Lung microvascular endothelial cell (primary cell): Measurements from ENCODE around the gene KIAA2012. TPM values are rescaled to one million over a fixed set of nuclear protein-coding genes. Genes with fewer than 3 reads are reported as not detected.

Experiments used
- DNase-seq, 2 donors: peaks; one replicate each; pipeline versions ENCODE4 v3.0.0 to v3.0.0-alpha.2; 2010; ENCODE audit warnings: low read depth in 2 of 2
- total RNA-seq: library from RNA; depleted of rRNA; stranded (reverse); fragments of >200 nt; gene quantifications from 2 replicates; pipeline ENCODE4 v1.2.1, GENCODE V29; 2014

KIAA2012 gene
- total RNA-seq, 1 donor from 2014 or later: not detected

DNA sequence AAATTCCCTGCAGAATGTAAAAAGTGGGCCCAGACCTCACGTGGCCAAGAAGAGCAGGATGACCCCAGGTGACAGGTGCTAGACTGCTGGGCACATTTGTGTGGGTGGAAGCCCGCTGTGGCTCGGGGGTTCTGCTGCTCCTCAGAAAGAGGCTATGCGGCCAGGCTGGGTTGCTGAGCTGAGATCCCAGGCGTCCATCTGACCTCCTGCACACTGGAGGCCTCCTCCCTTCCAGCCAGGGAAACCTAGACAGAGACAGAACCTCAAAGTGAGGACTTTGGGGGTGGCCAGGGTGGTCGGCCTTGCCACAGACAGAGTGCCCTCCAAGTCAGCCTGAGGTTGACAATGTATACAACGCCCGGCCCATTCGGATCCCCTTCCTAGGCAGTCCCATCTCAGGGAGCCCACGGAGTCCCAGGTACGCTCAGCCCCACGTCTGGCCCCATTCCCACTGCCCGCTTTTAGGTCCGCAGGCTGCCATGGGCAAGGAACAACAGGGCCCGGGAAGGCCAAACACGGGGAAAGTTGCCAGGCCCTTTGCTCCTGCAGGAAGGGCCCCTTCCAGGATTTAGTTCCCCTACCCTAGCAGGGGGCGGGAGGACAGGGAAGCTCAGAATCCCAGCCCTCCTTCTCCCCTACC is 75.6 kb downstream of the KIAA2012 start:
- DNase-seq: no peak

- DNase-seq: no peak
Measured at GRCh38 chr2:202149155-202149762, 76.2 kb downstream of the KIAA2012 start.

DNA sequence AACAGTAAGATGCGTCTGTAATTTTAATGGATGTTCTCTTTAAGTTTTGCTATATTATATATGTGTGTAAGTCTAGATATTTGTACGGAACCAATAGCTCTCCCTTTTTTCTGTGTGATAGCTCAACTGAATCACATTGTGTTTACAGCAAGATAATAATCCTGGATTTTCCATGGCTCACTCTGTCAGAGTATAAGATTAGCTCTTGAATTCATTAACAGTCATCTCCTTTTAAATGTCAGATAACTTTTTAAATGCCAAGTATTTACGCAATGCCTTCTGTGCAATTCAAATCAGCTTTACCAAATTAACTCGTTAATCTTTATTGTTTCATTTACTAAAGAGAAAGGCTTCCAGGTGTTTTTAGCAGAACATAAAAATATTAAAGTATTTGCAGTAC is 76.9 kb downstream of the KIAA2012 start:
- DNase-seq: no peak

GRCh38 chr2:202152104-202152715 is 79.2 kb downstream of the KIAA2012 start:
- DNase-seq: no peak

- no peak for DNase-seq
Measured at GRCh38 chr2:202154613-202155012, 81.6 kb downstream of the KIAA2012 start.

- DNase-seq: no peak
Measured at GRCh38 chr2:202157211-202157990, 84.3 kb downstream of the KIAA2012 start.

GRCh38 chr2:202158796-202159195 is 85.7 kb downstream of the KIAA2012 start:
- DNase-seq: peak in 1 of 2 donors; percentile 7

DNA sequence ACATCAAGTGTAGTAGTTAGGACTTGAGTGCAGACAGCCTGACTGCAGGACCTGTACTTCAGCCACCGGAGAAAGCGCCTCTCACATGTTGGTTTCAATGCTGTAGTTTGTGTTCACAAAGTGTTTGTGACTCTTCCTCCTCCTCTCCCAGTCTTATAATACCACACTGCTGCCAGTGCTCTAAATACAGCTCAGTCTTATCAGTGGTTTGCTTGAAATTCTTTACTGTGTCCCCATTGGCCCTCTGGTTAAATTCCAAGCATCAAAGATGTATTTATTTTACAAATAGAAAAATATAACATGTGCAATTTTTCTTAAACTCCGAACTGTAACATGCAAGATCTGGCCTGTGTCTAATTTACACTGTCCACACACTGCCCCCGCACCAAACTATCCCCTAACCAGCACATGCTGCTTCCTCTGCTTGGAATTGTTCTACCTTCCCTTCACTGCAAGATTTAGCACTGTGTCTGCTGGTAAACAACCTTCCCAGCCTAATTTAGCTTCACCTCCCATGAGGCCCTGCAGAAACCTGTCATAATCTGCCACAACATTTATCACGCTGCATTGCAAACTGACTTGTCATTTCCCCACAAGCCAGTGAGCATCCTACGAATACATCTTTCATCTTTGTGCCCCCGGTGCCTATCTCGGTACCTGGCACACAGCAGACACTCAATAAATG is 88.2 kb downstream of the KIAA2012 start:
- DNase-seq: no peak

DNA sequence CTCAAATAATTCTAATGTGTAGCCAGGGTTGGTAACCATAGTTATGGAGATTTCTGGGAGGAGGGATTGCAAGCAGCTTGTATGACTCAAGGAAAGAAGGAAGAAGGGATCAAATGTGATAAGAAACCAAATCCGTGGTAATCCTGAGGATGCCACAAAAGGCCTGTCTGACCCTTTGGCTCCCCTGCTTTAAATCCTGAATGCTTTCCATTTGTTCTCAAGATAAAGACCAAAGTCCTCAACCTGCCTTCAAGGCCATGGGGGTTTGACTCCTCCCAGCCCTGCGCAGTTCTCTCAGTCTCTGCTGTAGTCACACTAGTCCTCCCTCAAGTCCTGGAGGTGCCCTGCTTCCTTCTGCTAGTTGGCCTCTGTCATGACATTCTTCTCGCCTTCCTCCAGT is 91.4 kb downstream of the KIAA2012 start:
- no peak for DNase-seq

GRCh38 chr2:202165208-202165607 is 92.2 kb downstream of the KIAA2012 start:
- DNase-seq: no peak

- DNase-seq: no peak
Measured at GRCh38 chr2:202165945-202166344, 92.9 kb downstream of the KIAA2012 start.

DNA sequence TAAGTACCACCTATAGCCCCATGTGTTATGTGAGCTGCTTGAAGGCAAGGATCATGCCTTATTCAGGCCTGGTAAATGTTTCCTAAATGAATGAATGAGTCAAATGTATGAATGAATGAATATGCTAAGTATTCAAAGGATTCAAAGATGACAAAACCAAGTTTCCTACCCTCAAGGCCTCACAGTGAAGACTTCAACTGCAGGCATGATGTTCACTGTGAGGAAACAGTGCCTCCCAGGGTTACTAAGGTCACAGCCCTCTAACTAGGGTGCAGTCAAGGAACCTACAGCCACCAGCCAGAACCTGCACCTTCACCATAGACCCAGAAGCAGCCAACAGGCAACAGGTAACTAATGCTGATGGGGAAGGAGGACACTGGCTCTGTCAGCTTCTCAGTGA is 96.1 kb downstream of the KIAA2012 start:
- no peak for DNase-seq

DNA sequence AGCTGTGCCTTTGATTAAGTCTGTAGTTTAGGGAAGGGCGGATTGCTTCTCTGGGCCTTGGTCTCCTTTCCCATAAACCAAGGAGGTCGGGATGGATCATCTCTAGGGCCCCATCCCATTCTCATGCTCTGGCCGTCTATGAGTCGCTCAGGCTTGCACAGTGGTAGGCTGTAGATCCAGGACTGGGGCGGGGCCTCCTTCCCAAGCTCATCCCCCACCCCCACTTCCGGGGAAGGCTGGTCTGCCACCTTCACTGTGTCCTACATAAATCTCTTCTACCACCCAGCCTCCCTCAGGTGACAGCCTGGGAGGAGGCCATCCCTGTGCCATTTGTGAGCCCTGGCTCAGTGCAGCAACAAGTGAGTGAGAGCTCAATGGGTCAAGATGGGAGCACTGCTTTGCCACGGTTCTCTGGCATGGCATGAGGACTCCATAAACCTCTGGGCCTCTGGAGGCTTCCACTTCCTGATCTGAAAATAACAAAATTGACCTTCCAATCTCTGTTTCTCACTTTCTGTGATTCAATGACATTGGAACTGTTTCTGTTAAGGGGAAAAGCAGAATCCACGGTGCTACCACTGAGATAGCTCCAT is 96.9 kb downstream of the KIAA2012 start:
- DNase-seq: no peak

GRCh38 chr2:202171241-202171825 is 98.3 kb downstream of the KIAA2012 start:
- DNase-seq: peak; percentile 6 to 17

GRCh38 chr2:202172439-202173211 is 99.6 kb downstream of the KIAA2012 start:
- peak in 1 of 2 donors; percentile 18 for DNase-seq

GRCh38 chr2:202178346-202178958 is 105.4 kb downstream of the KIAA2012 start:
- peak; percentile 66 to 72 for DNase-seq

- DNase-seq: no peak
Measured at GRCh38 chr2:202184557-202184956, 111.5 kb downstream of the KIAA2012 start.

- no peak for DNase-seq
Measured at GRCh38 chr2:202185156-202185555, 112.1 kb downstream of the KIAA2012 start.

DNA sequence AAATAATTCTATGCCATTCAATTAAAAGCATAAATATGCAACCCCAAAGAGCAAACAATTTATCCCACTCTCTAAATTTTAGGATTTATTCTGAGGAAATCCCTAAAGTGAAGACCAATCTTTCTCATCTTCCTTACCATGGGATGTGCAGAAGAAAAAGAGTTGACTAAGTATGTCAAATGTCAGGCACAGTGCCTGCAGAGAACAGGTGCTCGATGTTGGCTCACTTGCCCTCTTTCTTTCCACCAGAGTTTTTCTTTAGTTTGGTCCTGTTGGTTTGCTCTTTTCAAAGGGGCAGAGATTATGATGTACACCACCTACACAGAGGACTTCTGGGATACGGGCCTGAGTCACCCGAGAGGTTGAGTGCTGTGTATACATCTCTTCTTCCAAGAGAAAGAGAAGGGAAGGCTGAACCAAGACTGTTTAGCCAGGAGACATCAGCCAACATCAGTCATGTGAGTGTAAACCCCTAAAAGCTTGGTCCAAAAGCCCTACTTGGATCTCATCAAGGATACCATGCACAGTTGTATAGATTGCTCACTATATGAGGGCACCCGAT is 113.7 kb downstream of the KIAA2012 start:
- DNase-seq: no peak
